GM19397 (cell line): Measurements from ENCODE around the gene LRTM1.

ENCODE experiments used
- ATAC-seq: cut with Tn5 transposase; IDR thresholded peaks from one replicate; pipeline ENCODE4 v1.9.1; 2021; ENCODE audit warnings: mild to moderate bottlenecking, moderate library complexity; ENCODE audit not compliant: unreplicated experiment

Gene LRTM1

DNA sequence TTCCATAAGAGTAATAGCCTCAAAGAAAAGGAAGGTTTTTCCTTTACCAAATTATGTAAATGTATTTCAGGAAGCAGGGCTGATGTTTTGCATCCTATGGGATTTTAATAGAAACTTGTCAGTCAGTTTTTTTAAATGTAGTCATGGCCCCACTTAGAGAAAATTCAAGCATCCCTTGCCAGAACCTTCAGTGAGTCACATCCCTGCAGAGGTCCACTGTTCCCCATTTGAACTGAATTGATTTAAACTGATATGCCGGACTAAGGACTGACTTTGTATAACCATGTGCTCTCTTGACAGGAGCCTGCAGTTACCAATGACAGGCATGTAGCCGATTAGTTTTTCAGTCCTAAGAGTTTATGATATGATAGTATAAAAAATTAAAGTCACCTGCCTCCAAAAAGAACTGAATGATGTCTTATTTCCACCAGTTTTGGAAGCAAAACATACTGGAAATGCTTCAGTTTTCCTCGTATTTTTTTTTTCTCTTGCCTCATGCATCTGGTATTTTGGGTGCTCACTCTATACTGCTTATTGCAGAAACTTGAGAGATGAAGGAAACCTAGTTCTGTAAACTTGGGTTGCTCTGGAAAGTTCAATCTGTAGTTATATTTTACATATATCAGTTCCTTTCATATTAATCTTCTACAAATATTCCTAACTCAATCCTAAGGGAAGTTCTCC, 30.7 kb downstream of the LRTM1 start:
- ATAC-seq, result no peak

DNA sequence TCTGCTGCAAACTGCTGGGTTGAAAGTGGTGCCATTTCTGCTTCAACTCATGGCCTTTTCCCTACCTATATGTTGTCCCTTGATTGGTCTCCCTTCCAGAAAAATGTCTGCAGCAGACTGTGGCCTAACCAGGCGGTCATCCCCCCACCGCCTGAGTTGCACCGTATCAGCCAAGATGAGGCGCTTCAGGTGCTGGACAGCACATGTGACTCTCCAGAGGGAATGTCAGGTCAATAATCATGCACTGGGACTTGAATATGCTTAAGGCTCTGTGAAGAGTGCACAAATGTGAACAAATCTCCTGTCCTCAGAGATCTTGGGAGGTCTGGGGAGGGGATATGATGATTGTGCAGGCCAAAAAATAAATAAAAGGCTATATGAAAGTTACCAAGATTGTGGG, 32.2 kb downstream of the LRTM1 start:
- ATAC-seq, result no peak

DNA sequence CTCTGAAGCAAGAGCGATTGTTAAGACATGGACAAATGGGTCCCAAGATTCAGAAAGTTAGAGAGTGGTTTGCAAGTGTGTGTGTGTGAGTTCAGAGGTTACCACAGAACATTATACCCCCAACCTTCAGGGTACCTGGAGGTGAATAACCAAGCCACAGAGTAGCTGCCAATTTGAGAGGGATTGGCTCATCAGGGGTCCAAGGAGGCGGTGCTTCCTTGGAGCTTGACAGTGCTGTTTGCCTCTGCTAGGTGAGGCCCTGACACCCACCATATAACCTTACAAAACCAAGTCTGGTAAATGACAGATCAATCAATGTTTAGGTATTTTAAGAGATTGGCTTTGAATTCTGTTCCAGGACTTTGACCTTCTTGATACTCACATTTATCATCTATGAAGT, 35.7 kb downstream of the LRTM1 start:
- no peak for ATAC-seq

DNA sequence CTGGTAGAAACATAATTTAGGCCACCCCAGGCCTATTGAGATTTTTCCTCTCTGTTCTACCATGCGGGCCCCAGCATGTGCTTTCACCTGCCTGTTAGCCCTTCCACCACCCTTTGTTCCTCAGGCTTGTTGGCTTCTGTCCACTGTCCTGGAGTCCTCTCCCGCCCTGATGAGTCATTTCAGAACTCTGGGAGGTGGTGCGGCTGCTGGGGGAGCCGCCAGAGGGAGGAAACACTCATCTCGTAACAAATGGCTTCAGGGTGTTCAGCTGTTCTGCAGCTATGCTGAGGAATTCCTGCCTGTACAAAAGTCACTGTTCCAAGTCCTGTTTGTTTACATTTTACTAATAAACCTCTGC, 36.3 kb downstream of the LRTM1 start:
- ATAC-seq, result no peak

DNA sequence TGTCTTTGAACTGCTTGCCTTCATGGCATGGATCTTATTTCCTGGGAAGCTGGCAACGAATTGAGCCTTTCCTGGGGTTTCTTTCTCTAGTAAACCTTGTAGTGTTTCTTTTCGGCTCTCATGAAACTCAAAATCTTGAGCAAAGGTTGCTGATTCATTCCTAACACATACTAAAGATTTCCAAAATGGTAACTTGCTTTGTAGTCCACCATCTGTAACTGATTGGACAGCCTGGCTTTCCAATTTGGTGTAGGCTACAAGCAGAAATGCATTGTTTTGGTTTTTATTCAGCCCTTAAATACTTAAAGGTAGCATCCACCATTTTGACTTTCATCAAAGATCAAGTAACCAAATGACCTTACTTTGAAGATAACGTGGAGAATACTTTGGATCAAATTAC, 38.1 kb downstream of the LRTM1 start:
- no peak for ATAC-seq

DNA sequence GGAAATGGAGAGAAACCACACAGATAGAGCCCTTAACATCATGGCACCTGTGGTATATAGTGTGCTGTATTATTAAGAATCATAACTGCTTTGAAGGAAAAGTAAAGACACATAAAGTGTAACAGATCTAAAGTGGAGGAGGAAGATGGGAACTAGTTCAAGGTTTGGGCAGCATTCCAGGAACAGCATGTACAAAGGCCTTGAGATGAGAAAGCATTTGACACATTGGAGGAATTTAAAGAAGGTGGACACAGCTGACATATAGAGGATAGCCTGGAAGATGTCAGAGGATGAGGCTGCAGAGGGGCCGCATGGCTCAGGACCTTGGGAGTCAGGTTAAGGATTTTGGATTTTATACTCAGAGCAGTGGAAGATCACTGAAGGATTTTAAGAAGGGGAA, 39.0 kb downstream of the LRTM1 start:
- ATAC-seq, result no peak

DNA sequence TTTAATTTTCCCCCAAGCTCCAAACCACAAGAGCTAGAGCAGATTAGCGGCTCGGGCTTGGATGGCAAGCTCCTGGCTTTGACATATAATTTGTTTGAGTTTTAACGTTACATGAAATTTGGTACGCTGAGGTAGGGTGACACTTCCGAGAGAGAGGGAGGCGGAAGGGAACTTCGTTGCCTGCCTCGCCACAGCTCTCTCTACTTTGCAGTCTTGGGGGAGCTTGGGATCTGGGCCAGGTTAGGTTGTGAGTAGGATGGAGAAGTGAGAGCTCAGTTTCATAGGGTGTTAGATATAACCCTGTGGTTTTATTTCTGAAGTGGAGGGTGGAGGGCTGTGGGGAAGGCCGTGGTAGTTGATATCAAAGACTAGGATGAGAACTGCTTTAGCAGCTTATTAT, 39.7 kb downstream of the LRTM1 start:
- no peak for ATAC-seq

DNA sequence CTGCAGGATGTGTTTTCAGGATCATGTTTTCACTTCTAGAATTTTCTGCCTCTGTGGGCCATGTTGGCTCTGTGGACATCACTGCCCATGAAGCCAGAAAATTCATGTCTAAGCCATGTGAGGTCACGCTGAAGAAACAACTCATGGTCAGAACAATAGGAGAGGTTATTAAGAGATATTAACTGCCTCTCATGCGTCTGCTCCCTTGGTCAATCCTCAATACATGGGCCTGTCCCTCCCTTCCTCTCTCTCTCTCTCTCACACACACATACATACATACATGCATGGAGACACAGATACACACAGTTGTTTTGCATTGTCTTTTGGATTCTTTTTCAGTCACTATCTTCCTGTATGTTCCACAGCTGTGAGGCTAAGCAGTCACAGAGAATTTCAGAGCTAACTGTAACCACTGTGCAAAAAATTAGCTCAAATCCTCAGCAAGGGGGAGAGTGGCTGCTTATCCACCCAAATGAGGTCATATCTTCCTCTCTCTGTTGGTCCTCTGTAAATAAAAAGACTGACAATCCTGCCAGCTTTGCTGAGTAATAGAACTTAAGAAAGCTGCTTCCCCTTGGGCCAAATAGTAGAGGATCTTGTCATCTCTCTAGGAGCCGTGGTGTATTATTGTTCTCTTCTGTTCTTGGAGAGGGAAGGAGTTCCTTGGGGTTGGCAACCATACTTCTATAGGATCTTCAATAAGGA, 45.6 kb downstream of the LRTM1 start:
- no peak for ATAC-seq

DNA sequence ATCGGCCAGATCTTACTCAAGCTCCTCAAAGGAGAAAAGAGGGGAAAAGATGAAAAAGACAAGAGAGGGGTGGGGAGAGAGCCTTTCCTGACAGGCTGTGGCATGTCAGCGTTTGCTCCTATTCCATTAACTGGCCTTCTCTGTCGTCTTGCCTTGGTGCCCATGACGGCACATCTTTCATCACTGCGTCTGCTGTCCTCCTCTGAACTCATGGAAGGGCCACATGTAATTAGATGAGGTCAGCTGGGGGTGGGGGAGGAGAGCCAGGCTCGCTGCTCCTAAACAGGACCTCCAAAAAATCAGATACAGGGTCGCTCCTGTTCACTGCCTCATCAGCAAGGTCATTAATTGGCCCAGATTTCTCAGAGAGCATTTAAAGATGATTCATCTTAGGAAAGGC, 49.7 kb downstream of the LRTM1 start:
- ATAC-seq, result no peak

DNA sequence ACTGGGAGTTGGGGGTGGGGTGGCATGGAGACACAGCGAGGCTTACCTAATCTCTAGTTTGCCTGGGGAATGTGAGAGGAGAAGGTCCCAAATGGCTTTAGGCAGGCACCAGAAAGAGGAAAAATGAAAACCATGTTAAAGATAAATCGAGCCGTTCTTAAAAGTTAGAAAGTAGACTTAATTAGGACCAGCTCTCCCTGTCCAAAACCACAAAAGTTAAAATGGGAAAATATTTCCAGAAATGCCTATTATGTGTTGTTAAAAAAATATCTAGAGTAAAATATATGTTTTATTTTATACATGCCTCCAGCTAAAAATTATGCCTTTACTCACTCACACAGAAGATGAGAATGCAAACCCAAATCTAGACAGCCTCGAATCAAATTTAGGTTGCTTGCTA, 50.1 kb downstream of the LRTM1 start:
- no peak for ATAC-seq

DNA sequence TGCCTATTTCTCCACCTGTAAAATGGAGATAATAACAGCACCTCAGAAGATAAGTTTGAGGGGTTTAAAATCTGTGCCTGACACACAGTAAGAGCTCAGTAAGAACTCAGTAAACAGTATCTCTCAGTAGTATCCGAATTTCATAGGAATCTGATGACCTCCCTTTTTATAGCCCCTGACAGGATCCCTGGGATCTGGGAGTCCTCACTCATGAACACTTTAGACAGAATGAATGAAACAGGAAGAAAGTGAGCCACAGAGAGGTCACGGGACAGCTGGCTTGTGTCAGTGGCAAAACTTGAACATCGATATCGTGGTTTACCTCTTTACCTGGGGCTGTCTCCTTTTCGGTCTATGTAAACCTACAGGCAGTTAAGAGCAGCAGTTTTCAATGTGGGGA, 51.2 kb downstream of the LRTM1 start:
- ATAC-seq, result no peak

DNA sequence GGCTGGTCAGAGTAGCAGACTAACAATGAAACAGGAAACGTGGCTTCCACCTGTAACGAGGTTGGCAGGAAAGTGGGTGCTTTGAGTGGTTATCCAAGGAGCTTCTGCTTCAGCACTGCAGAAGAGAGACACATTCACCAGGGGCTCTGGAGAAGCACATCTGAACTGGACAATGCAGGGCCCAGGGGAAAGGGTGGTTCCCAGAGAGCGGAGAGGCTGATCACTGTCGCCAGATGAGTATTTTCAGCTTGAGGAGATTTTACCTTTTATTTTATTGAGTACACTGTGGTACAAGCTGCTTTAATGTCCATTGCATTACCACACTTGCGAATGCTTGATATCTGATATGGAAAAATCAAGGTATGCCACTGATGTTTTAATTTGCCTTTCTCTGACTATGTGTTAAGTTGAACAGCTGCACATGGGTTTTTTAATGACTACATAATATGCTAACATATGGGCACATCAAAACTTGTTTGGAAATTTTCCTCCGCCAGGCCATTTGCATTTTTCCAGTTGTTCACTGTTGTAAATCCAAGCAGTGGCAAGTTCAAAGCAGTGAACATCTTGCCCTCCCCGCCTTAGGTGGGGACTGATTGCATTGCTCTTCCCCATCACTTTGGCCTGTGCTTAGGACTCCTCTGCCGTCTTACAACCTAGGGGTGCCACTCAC, 52.1 kb downstream of the LRTM1 start:
- ATAC-seq, result no peak

DNA sequence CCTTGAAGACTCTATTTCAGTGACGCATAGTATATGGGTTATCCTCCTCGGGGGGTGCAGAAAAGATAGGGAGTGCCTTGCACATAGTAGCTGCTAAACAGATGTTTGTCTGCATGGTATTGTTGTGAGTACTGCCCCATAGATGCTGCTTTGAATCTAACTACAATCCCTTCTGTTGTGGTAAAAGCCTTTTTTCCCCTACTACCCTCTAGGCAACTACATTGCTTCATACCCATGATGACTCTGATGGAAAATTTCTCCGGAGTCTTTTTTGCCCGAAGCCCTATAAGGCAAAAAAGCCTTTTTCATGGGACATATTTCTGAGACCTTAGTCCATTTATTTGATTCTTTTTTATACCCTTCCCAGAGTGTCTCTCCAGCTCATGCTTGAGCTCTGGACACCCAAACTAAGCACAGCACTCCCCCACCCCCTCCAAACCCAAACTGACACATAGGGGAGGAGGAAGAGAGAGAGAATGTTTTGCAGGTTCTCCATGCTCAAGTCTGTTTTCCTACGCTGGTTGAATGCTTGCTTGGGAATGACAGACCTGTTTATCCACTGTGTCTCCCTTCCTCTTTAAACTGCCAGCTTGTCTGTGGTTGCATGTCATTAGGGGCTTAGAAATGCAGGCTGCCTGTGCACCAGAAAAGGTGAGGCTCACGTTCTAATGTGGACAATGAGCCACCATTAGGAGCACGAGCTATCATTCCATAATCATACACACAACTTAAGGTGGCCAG, 52.9 kb downstream of the LRTM1 start:
- ATAC-seq, result no peak

DNA sequence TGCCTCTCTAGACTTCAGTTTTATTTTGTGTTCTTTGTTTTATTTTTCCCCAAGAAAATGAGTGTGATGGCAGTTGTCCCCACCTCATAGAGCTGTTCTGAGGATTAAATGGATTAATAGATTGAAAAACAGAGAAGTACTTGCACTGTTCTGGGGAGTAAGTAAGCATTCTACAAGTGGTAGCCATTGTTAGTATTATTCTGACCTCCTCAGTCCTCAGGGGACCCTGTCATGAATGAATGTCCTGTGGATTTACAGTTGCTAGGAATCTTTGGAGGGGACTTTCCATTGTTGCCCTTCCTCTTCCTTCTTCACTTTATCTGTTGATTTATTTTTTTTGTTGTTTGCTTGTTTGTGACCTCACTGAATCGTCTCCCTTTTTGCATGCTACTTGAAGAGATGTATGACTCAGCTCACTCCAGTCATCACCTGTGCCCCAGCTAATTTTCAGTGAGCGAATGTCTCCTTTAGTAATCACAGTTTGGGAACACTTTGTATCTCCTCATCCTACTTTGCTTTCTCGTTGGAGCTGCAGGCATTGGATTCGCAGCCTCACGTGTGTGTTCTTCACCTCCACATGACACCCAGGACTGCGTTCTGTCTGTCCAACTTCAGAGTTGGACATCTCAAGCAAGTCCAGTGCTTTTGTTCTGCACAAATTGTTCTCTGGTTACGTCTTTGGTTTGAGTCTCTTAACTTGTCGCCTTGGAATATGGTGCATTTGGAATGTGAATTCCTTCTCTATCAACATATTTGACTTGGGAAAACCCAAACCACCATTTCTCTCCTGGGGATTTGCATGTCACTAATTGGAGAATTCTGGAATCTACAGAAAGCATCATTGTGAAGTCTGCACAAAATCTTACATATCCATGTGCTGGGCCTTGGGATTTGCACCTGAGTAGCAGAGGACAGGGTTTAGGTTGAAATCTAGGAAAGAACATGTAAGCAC, 54.5 kb downstream of the LRTM1 start:
- no peak for ATAC-seq

DNA sequence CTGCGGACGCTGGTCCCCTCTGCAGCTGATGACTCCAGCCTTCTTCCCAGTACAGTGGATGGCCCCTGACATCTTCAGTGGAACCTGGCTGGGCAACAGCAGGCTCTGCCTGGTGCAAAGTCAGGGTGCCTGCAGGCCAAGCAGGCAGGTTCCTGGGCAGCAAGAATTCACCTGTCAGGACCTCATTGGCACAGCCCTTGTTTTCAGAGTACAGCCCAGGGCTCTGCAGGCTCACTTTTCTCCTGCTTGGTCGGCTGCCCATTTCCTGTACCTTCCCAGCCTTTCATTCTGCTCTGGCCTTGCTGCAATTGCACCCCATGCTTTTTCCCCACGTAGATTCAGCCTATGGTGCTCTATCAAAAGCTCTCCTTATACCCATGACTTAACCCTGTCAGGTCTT, 56.0 kb downstream of the LRTM1 start:
- ATAC-seq, result no peak

DNA sequence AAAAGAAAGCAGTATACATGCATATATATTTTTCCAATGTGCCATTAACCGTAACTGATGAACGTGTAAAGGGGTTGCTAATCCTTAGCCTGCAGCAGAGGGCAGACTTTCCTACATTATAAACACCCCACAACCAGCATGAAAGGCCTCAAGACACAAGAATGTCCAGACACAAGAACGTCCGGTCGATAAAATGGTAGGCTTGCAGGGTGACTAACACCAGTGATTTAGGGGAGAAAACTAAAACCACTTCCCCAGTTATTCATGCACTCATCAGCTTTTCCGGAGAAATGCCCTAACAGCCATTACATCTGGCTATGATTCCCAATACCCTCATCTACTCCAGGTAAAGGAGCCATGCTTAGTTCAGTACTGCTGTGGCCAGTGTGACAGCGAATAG, 57.4 kb downstream of the LRTM1 start:
- ATAC-seq, result no peak
